SH-SY5Y (cell line): ENCODE measurements around the gene NOS3.

Source experiments
- GATA2 ChIP-seq: IDR thresholded peaks from 2 replicates; pipeline ENCODE4 v1.6.1; 2011; ENCODE audit warnings: mild to moderate bottlenecking, low read depth, low read length
- GATA3 ChIP-seq: IDR thresholded peaks from 2 replicates; pipeline ENCODE4 v1.6.1; 2011; ENCODE audit warnings: low read depth, mild to moderate bottlenecking, low read length, moderate library complexity

GRCh38 chr7:150958062-150958552, 32.7 kb upstream of the NOS3 start:
- TF ChIP-seq GATA2 = no peak
- no peak for TF ChIP-seq GATA3
